ENCODE results near the gene IL18RAP.

IL18RAP gene

GRCh38 chr2:102463160-102463559 lies 40.2 kb downstream of the IL18RAP start:
- Histone ChIP-seq H3K27me3 (replicated peaks; ENCODE audit: control insufficient read depth, insufficient read depth, low read length) (peaks cover 50% of the 10 kb centered on the region), H3K9ac (ENCODE audit: low read length) (no peak overlapping the region), H3K4me3 (ENCODE audit: low read length) (no peak overlapping the region), H3K36me3 (ENCODE audit: control insufficient read depth, insufficient read depth, low read length, severe bottlenecking) (no peaks in the 10 kb centered on the region), H3K9me3 (ENCODE audit: control insufficient read depth, low read length) (peaks cover 15% of the 10 kb centered on the region), H3K4me1 (ENCODE audit: control insufficient read depth, insufficient read depth, low read length) (no peaks in the 10 kb centered on the region)
- no peak for DNase-seq (ENCODE audit: low read depth)

GRCh38 chr2:102470168-102470567 lies 47.2 kb downstream of the IL18RAP start:
- Histone ChIP-seq H3K27me3 (replicated peaks; ENCODE audit: control insufficient read depth, insufficient read depth, low read length) (peaks cover 40% of the 10 kb centered on the region), H3K9ac (ENCODE audit: low read length) (no peak overlapping the region), H3K4me3 (ENCODE audit: low read length) (no peak overlapping the region), H3K4me1 (ENCODE audit: control insufficient read depth, insufficient read depth, low read length) (no peaks in the 10 kb centered on the region), H3K9me3 (ENCODE audit: control insufficient read depth, low read length) (peaks cover 41% of the 10 kb centered on the region), H3K36me3 (ENCODE audit: control insufficient read depth, insufficient read depth, low read length, severe bottlenecking) (no peaks in the 10 kb centered on the region)
- DNase-seq (ENCODE audit: low read depth), result no peak

- no peaks in the 10 kb centered on the region for H3K4me1 ChIP-seq (ENCODE audit: control insufficient read depth, insufficient read depth, low read length)
- peak; percentile 69 for DNase-seq (ENCODE audit: low read depth)
- H3K36me3 ChIP-seq (ENCODE audit: control insufficient read depth, insufficient read depth, low read length, severe bottlenecking), result no peaks in the 10 kb centered on the region
- no peak within 1 kb of the TSS for H3K4me3 ChIP-seq (ENCODE audit: low read length)
- H3K27me3 ChIP-seq (replicated peaks; ENCODE audit: control insufficient read depth, insufficient read depth, low read length), result peaks cover 36% of the 10 kb centered on the region
- H3K9me3 ChIP-seq (ENCODE audit: control insufficient read depth, low read length), result peaks cover 28% of the 10 kb centered on the region
- no peak within 1 kb of the TSS for H3K9ac ChIP-seq (ENCODE audit: low read length)
These were observed 50.1 kb downstream of the IL18RAP start, which contains the start of gene SLC9A4 for GRCh38 chr2:102473020-102473419. Gene SLC9A4, plus strand, starts transcription at chr2:102473226. Its CDS starts 534 bp downstream, at chr2:102473760.

- Histone ChIP-seq H3K27me3 (replicated peaks; ENCODE audit: control insufficient read depth, insufficient read depth, low read length) (peaks cover 35% of the 10 kb centered on the region), H3K36me3 (ENCODE audit: control insufficient read depth, insufficient read depth, low read length, severe bottlenecking) (no peaks in the 10 kb centered on the region), H3K4me3 (ENCODE audit: low read length) (no peak overlapping the region), H3K9ac (ENCODE audit: low read length) (no peak overlapping the region), H3K9me3 (ENCODE audit: control insufficient read depth, low read length) (peaks cover 21% of the 10 kb centered on the region), H3K4me1 (ENCODE audit: control insufficient read depth, insufficient read depth, low read length) (no peaks in the 10 kb centered on the region)
- no peak for DNase-seq (ENCODE audit: low read depth)
These were observed 50.7 kb downstream of the IL18RAP start for GRCh38 chr2:102473631-102474030.

- no peak for DNase-seq (ENCODE audit: low read depth)
- H3K4me1 ChIP-seq (ENCODE audit: control insufficient read depth, insufficient read depth, low read length), result peaks cover 7% of the 10 kb centered on the region
- no peak overlapping the region for H3K4me3 ChIP-seq (ENCODE audit: low read length)
- H3K9me3 ChIP-seq (ENCODE audit: control insufficient read depth, low read length), result peaks cover 10% of the 10 kb centered on the region
- no peaks in the 10 kb centered on the region for H3K36me3 ChIP-seq (ENCODE audit: control insufficient read depth, insufficient read depth, low read length, severe bottlenecking)
- no peak overlapping the region for H3K9ac ChIP-seq (ENCODE audit: low read length)
- peaks cover 35% of the 10 kb centered on the region for H3K27me3 ChIP-seq (replicated peaks; ENCODE audit: control insufficient read depth, insufficient read depth, low read length)
These were observed 51.8 kb downstream of the IL18RAP start for GRCh38 chr2:102474785-102475184.

GRCh38 chr2:102478686-102479470 lies 55.9 kb downstream of the IL18RAP start:
- Histone ChIP-seq H3K36me3 (ENCODE audit: control insufficient read depth, insufficient read depth, low read length, severe bottlenecking) (no peaks in the 10 kb centered on the region), H3K9ac (ENCODE audit: low read length) (no peak overlapping the region), H3K27me3 (replicated peaks; ENCODE audit: control insufficient read depth, insufficient read depth, low read length) (peaks cover 14% of the 10 kb centered on the region), H3K4me3 (ENCODE audit: low read length) (no peak overlapping the region), H3K9me3 (ENCODE audit: control insufficient read depth, low read length) (no peaks in the 10 kb centered on the region), H3K4me1 (ENCODE audit: control insufficient read depth, insufficient read depth, low read length) (peaks cover 16% of the 10 kb centered on the region)
- DNase-seq (ENCODE audit: low read depth), result no peak

GRCh38 chr2:102480285-102481195 lies 57.6 kb downstream of the IL18RAP start:
- Histone ChIP-seq H3K4me1 (ENCODE audit: control insufficient read depth, insufficient read depth, low read length) (peaks cover 26% of the 10 kb centered on the region), H3K36me3 (ENCODE audit: control insufficient read depth, insufficient read depth, low read length, severe bottlenecking) (no peaks in the 10 kb centered on the region), H3K27me3 (replicated peaks; ENCODE audit: control insufficient read depth, insufficient read depth, low read length) (peaks cover 6% of the 10 kb centered on the region), H3K9me3 (ENCODE audit: control insufficient read depth, low read length) (no peaks in the 10 kb centered on the region), H3K4me3 (ENCODE audit: low read length) (peak overlapping the region; percentile 32), H3K9ac (ENCODE audit: low read length) (no peak overlapping the region)
- DNase-seq (ENCODE audit: low read depth), result no peak

GRCh38 chr2:102481931-102482330 lies 59.0 kb downstream of the IL18RAP start:
- Histone ChIP-seq H3K4me3 (ENCODE audit: low read length) (no peak overlapping the region), H3K9me3 (ENCODE audit: control insufficient read depth, low read length) (no peaks in the 10 kb centered on the region), H3K9ac (ENCODE audit: low read length) (no peak overlapping the region), H3K36me3 (ENCODE audit: control insufficient read depth, insufficient read depth, low read length, severe bottlenecking) (no peaks in the 10 kb centered on the region), H3K4me1 (ENCODE audit: control insufficient read depth, insufficient read depth, low read length) (peaks cover 30% of the 10 kb centered on the region), H3K27me3 (replicated peaks; ENCODE audit: control insufficient read depth, insufficient read depth, low read length) (peaks cover 15% of the 10 kb centered on the region)
- DNase-seq (ENCODE audit: low read depth), result no peak

GRCh38 chr2:102483086-102483485 lies 60.1 kb downstream of the IL18RAP start:
- H3K9ac ChIP-seq (ENCODE audit: low read length), result no peak overlapping the region
- no peaks in the 10 kb centered on the region for H3K9me3 ChIP-seq (ENCODE audit: control insufficient read depth, low read length)
- DNase-seq (ENCODE audit: low read depth), result no peak
- no peaks in the 10 kb centered on the region for H3K36me3 ChIP-seq (ENCODE audit: control insufficient read depth, insufficient read depth, low read length, severe bottlenecking)
- H3K4me3 ChIP-seq (ENCODE audit: low read length), result no peak overlapping the region
- peaks cover 9% of the 10 kb centered on the region for H3K27me3 ChIP-seq (replicated peaks; ENCODE audit: control insufficient read depth, insufficient read depth, low read length)
- H3K4me1 ChIP-seq (ENCODE audit: control insufficient read depth, insufficient read depth, low read length), result peaks cover 30% of the 10 kb centered on the region

GRCh38 chr2:102484310-102485061 lies 61.5 kb downstream of the IL18RAP start:
- no peak for DNase-seq (ENCODE audit: low read depth)
- Histone ChIP-seq H3K4me3 (ENCODE audit: low read length) (peak overlapping the region; percentile 16), H3K9me3 (ENCODE audit: control insufficient read depth, low read length) (no peaks in the 10 kb centered on the region), H3K27me3 (replicated peaks; ENCODE audit: control insufficient read depth, insufficient read depth, low read length) (peaks cover 9% of the 10 kb centered on the region), H3K9ac (ENCODE audit: low read length) (no peak overlapping the region), H3K36me3 (ENCODE audit: control insufficient read depth, insufficient read depth, low read length, severe bottlenecking) (no peaks in the 10 kb centered on the region), H3K4me1 (ENCODE audit: control insufficient read depth, insufficient read depth, low read length) (peaks cover 26% of the 10 kb centered on the region)
